ENCODE data around the gene SLC5A5.
A peak's percentile ranks its signal among the peaks of the same experiment; 100 is the strongest.

SLC5A5 gene

DNA sequence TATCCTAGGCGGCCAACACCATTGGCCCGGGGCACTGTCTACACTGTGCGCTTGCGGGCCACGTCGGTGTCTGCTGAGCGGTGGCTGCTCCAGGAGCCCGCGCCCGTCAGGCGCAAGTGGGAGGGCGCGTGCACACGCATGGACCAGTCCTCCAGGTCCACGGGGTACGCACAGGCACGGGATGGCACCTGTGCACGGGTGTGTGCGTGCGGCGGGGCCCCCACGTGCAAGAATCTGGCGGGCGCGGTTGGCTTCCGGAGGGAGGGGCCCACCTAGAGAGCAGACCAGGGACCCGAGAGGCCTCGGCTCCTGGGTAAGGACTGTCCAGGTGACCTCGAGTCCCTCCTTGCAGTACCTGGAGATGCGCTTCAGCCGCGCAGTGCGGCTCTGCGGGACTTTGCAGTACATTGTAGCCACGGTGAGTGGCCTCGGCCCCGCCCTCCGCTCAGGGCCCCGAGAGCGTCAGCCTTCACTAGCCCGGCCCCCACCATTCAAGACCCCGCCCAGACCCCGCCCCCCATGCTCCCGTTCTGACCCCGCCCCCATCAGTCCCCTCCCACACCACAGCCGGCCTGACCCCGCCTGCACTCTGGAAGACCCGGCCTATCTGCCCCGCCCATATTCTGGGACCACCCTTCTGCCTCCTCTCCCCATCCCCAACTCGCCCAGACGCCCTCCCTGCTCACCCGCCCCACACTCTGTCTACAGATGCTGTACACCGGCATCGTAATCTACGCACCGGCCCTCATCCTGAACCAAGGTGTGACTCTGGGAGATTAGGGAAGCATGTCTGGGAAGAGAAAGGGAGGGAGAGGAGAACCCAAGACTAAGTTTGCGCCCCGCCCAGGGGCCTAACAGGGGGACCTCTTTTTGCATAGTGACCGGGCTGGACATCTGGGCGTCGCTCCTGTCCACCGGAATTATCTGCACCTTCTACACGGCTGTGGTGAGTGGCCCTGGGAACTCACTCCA, 2.3 kb downstream of the SLC5A5 start (continued):
- no peak for TF ChIP-seq ZNF677 (tag by site-specific recombination; IDR thresholded peaks at IDR 0.05)
- TF ChIP-seq ZNF169 (tag by site-specific recombination; IDR thresholded peaks at IDR 0.05) = no peak
- 0 out of 2 replicates have a peak, but pooled peaks have one; percentile 9 for TF ChIP-seq ZNF76 (tag by site-specific recombination; IDR thresholded peaks at IDR 0.05; ENCODE audit: borderline replicate concordance, low read depth)
- TF ChIP-seq ZNF558 (tag by site-specific recombination; IDR thresholded peaks at IDR 0.05) = no peak
- peak; percentile 18 for TF ChIP-seq ZBTB20 (tag by site-specific recombination; IDR thresholded peaks at IDR 0.05)
- TF ChIP-seq ZNF221 (tag by site-specific recombination; IDR thresholded peaks at IDR 0.05; ENCODE audit: borderline replicate concordance) = no peak
- TF ChIP-seq ZSCAN4 (tag by site-specific recombination; IDR thresholded peaks at IDR 0.05) = no peak
- TF ChIP-seq ZNF362 (tag by site-specific recombination; IDR thresholded peaks at IDR 0.05) = no peak
- no peak for TF ChIP-seq ZNF184 (tag by site-specific recombination; IDR thresholded peaks at IDR 0.05)
- no peak for TF ChIP-seq ZNF768 (tag by site-specific recombination; IDR thresholded peaks at IDR 0.05)
- TF ChIP-seq, protein P1, sequence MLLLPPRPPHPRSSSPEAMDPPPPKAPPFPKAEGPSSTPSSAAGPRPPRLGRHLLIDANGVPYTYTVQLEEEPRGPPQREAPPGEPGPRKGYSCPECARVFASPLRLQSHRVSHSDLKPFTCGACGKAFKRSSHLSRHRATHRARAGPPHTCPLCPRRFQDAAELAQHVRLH (tag by site-specific recombination; IDR thresholded peaks at IDR 0.05) = no peak

DNA sequence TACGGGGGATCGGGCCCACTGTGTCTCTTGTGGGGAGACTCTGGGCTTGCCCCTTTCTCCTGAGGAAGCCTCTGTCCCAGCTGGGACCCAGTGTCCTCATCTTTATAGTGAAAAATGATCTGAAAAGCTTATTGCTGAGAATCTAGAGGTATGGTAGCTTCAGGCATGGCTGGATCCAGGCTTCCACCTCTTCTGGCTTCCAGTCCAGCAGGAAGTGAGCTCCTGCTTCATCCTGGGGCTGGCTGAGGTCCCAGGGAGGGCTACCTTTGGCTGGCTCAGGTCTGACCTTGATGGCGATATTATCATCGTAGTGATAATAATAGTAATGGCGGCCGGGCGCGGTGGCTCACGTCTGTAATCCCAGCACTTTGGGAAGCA, 3.0 kb downstream of the SLC5A5 start:
- Histone ChIP-seq H3K27ac (ENCODE audit: extremely low read depth, low read depth, low read length) (no peak overlapping the region), H3K4me3 (ENCODE audit: low read depth, low read length) (no peak overlapping the region), H3K9me3 (ENCODE audit: control insufficient read depth, insufficient read depth, low read depth, low read length) (no peaks in the 10 kb centered on the region), H3K4me1 (ENCODE audit: control insufficient read depth, insufficient read depth, low read length) (peaks cover 3% of the 10 kb centered on the region; the same call in 1 of the 2 replicates), H3K36me3 (ENCODE audit: control insufficient read depth in 2 of 2, insufficient read depth in 1 of 2, low read length in 2 of 2) (no peaks in the 10 kb centered on the region)
- ChIA-PET CTCF (no interaction called here), POLR2A (no interaction called here)
- no peak for TF ChIP-seq ZNF426 (tag by site-specific recombination; IDR thresholded peaks at IDR 0.05)
- no peak for TF ChIP-seq ZNF18 (tag by site-specific recombination; IDR thresholded peaks at IDR 0.05)
- TF ChIP-seq ZSCAN23 (tag by site-specific recombination; IDR thresholded peaks at IDR 0.05) = no peak
- TF ChIP-seq ZNF184 (tag by site-specific recombination; IDR thresholded peaks at IDR 0.05) = no peak
- TF ChIP-seq BCL11B (tag by site-specific recombination; IDR thresholded peaks at IDR 0.05; ENCODE audit: low read depth) = no peak
- no peak for TF ChIP-seq PATZ1 (tag by site-specific recombination; IDR thresholded peaks at IDR 0.05)
- TF ChIP-seq ZNF585B (tag by site-specific recombination; IDR thresholded peaks at IDR 0.05) = no peak
- TF ChIP-seq, protein P2, sequence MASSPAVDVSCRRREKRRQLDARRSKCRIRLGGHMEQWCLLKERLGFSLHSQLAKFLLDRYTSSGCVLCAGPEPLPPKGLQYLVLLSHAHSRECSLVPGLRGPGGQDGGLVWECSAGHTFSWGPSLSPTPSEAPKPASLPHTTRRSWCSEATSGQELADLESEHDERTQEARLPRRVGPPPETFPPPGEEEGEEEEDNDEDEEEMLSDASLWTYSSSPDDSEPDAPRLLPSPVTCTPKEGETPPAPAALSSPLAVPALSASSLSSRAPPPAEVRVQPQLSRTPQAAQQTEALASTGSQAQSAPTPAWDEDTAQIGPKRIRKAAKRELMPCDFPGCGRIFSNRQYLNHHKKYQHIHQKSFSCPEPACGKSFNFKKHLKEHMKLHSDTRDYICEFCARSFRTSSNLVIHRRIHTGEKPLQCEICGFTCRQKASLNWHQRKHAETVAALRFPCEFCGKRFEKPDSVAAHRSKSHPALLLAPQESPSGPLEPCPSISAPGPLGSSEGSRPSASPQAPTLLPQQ (tag by site-specific recombination; IDR thresholded peaks at IDR 0.05) = no peak
- TF ChIP-seq, protein P3, sequence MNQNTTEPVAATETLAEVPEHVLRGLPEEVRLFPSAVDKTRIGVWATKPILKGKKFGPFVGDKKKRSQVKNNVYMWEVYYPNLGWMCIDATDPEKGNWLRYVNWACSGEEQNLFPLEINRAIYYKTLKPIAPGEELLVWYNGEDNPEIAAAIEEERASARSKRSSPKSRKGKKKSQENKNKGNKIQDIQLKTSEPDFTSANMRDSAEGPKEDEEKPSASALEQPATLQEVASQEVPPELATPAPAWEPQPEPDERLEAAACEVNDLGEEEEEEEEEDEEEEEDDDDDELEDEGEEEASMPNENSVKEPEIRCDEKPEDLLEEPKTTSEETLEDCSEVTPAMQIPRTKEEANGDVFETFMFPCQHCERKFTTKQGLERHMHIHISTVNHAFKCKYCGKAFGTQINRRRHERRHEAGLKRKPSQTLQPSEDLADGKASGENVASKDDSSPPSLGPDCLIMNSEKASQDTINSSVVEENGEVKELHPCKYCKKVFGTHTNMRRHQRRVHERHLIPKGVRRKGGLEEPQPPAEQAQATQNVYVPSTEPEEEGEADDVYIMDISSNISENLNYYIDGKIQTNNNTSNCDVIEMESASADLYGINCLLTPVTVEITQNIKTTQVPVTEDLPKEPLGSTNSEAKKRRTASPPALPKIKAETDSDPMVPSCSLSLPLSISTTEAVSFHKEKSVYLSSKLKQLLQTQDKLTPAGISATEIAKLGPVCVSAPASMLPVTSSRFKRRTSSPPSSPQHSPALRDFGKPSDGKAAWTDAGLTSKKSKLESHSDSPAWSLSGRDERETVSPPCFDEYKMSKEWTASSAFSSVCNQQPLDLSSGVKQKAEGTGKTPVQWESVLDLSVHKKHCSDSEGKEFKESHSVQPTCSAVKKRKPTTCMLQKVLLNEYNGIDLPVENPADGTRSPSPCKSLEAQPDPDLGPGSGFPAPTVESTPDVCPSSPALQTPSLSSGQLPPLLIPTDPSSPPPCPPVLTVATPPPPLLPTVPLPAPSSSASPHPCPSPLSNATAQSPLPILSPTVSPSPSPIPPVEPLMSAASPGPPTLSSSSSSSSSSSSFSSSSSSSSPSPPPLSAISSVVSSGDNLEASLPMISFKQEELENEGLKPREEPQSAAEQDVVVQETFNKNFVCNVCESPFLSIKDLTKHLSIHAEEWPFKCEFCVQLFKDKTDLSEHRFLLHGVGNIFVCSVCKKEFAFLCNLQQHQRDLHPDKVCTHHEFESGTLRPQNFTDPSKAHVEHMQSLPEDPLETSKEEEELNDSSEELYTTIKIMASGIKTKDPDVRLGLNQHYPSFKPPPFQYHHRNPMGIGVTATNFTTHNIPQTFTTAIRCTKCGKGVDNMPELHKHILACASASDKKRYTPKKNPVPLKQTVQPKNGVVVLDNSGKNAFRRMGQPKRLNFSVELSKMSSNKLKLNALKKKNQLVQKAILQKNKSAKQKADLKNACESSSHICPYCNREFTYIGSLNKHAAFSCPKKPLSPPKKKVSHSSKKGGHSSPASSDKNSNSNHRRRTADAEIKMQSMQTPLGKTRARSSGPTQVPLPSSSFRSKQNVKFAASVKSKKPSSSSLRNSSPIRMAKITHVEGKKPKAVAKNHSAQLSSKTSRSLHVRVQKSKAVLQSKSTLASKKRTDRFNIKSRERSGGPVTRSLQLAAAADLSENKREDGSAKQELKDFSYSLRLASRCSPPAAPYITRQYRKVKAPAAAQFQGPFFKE (tag by site-specific recombination; IDR thresholded peaks at IDR 0.05; ENCODE audit: borderline replicate concordance) = no peak
- TF ChIP-seq ZBTB21 (tag by site-specific recombination; IDR thresholded peaks at IDR 0.05) = no peak
